Esophagus squamous epithelium (tissue), 4 donors: Measurements from ENCODE around the gene CEP290.

ENCODE experiments used
- CTCF ChIP-seq, 6 experiments: fragments of 450-650 bp in 4 of 6; fragments of 200-600 bp in 2 of 6; sonication (generic) in 2 of 6; IDR thresholded peaks; one replicate each; pipeline ENCODE4 v1.5.1; 2016 to 2019; ENCODE audit warnings: antibody characterized with exemption in 6 of 6, mild to moderate bottlenecking in 4 of 6, moderate library complexity in 4 of 6
- POLR2A ChIP-seq, 4 donors: fragments of 450-650 bp; IDR thresholded peaks; one replicate each; pipeline ENCODE4 v1.6.1; 2017; ENCODE audit warnings: antibody characterized with exemption in 4 of 4, mild to moderate bottlenecking in 4 of 4, moderate library complexity in 3 of 4

- TF ChIP-seq POLR2A (IDR thresholded peaks at IDR 0.05) (no peak), CTCF (IDR thresholded peaks at IDR 0.05) (no peak)
Observed at GRCh38 chr12:88122666-88123065, 19.2 kb downstream of the CEP290 start.
